GM23248 (cell line): ENCODE data around the gene ABCC6.
"Not testable (repeated sequence)": the region's sequence is repeated elsewhere in the genome, so short reads cannot be mapped to it uniquely, and the experiment has no call there.

Experiments
- EZH2 ChIP-seq: fragments of 200-600 bp; sonication (generic); IDR thresholded peaks from 2 replicates; pipeline ENCODE4 v1.6.1; 2018; ENCODE audit warnings: antibody characterized with exemption, mild to moderate bottlenecking; ENCODE audit not compliant: insufficient read depth, poor library complexity, severe bottlenecking
- EZH2phosphoT487 ChIP-seq: fragments of 200-600 bp; sonication (generic); IDR thresholded peaks from 2 replicates; pipeline ENCODE4 v1.6.1; 2018; ENCODE audit warnings: antibody characterized with exemption, moderate library complexity, mild to moderate bottlenecking, low read depth; ENCODE audit not compliant: insufficient read depth

- not testable (repeated sequence) for TF ChIP-seq EZH2, EZH2phosphoT487
Measured at GRCh38 chr16:16218349-16218748, 4.9 kb downstream of the ABCC6 start.
